Measurements from ENCODE around the gene CFAP65.

- TF ChIP-seq MLX (CRISPR knock-in tag; conservative IDR thresholded peaks at IDR 0.05) (no peak), TCF7L2 (IDR thresholded peaks at IDR 0.05; ENCODE audit: low read depth, low read length) (no peak), RAD21 (CRISPR knock-in tag; conservative IDR thresholded peaks at IDR 0.05 in 1 of 2, IDR thresholded peaks at IDR 0.05 in 1 of 2) (no peak), POLR2AphosphoS5 (IDR thresholded peaks at IDR 0.05; ENCODE audit: control insufficient read depth, insufficient read depth, low read depth, low read length) (no peak), HDAC2 (IDR thresholded peaks at IDR 0.05) (no peak)
- TF ChIP-seq, protein P1, sequence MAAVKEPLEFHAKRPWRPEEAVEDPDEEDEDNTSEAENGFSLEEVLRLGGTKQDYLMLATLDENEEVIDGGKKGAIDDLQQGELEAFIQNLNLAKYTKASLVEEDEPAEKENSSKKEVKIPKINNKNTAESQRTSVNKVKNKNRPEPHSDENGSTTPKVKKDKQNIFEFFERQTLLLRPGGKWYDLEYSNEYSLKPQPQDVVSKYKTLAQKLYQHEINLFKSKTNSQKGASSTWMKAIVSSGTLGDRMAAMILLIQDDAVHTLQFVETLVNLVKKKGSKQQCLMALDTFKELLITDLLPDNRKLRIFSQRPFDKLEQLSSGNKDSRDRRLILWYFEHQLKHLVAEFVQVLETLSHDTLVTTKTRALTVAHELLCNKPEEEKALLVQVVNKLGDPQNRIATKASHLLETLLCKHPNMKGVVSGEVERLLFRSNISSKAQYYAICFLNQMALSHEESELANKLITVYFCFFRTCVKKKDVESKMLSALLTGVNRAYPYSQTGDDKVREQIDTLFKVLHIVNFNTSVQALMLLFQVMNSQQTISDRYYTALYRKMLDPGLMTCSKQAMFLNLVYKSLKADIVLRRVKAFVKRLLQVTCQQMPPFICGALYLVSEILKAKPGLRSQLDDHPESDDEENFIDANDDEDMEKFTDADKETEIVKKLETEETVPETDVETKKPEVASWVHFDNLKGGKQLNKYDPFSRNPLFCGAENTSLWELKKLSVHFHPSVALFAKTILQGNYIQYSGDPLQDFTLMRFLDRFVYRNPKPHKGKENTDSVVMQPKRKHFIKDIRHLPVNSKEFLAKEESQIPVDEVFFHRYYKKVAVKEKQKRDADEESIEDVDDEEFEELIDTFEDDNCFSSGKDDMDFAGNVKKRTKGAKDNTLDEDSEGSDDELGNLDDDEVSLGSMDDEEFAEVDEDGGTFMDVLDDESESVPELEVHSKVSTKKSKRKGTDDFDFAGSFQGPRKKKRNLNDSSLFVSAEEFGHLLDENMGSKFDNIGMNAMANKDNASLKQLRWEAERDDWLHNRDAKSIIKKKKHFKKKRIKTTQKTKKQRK (IDR thresholded peaks at IDR 0.05; ENCODE audit: borderline replicate concordance, low read depth, low read length): no peak
- TF ChIP-seq, protein P2, sequence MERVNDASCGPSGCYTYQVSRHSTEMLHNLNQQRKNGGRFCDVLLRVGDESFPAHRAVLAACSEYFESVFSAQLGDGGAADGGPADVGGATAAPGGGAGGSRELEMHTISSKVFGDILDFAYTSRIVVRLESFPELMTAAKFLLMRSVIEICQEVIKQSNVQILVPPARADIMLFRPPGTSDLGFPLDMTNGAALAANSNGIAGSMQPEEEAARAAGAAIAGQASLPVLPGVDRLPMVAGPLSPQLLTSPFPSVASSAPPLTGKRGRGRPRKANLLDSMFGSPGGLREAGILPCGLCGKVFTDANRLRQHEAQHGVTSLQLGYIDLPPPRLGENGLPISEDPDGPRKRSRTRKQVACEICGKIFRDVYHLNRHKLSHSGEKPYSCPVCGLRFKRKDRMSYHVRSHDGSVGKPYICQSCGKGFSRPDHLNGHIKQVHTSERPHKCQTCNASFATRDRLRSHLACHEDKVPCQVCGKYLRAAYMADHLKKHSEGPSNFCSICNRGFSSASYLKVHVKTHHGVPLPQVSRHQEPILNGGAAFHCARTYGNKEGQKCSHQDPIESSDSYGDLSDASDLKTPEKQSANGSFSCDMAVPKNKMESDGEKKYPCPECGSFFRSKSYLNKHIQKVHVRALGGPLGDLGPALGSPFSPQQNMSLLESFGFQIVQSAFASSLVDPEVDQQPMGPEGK (CRISPR knock-in tag; IDR thresholded peaks at IDR 0.05; ENCODE audit: borderline replicate concordance): no peak
These were observed 47.7 kb downstream of the CFAP65 start, which contains the start of gene CRYBA2 for GRCh38 chr2:218993345-218994315.

Data from K562 (cell line).